ENCODE measurements around the gene PRR23E. TPM values are rescaled to one million over a fixed set of nuclear protein-coding genes. Genes with fewer than 3 reads are reported as not detected.

PRR23E gene
- total RNA-seq, 1 experiment from 2014 or later, result not detected

DNA sequence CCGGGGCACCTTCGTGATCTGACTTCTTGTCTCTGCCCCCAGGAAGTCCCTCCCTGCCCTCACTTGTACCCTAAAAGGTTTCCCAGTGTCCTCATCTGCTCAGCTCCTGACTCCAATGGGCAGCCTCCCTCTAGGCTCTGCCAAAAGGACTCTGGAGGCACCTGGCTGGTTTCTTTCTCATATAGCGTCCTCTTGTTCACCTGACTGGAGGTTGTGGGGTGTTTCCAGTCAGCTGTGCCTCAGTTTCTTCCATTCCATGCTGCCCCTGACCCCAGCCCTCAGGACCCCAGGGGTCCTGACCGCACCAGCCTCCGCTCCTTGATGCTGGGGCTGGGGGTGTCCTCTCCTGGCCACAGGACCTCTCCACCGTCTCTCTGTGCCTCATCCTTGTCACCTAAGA is 2.5 kb downstream of the PRR23E start:
- no TSS peak for BruUV-seq (replicated peaks)
- peaks cover 10% of the 10 kb centered on the region; the same call in 1 of the 2 replicates for H3K9me3 ChIP-seq
- intact Hi-C loops (cut with micrococcal nuclease; ENCODE audit: unreplicated experiment), result no loop called here
- no peaks in the 10 kb centered on the region for H3K36me3 ChIP-seq (ENCODE audit: control insufficient read depth, insufficient read depth, low read length)
- H3K27ac Mint-ChIP-seq (ENCODE audit: unreplicated experiment), result no peak overlapping the region
- H3K27me3 ChIP-seq (replicated peaks; ENCODE audit: control insufficient read depth, insufficient read depth, low read length), result no peaks in the 10 kb centered on the region
- no peak for DNase-seq
- no peaks in the 10 kb centered on the region for H3K36me3 Mint-ChIP-seq (ENCODE audit: insufficient read depth, unreplicated experiment)
- H3K4me1 Mint-ChIP-seq (ENCODE audit: low read depth, unreplicated experiment), result no peaks in the 10 kb centered on the region
- H3K9me3 Mint-ChIP-seq (ENCODE audit: unreplicated experiment), result no peaks in the 10 kb centered on the region
- peaks cover 11% of the 10 kb centered on the region for H3K27me3 Mint-ChIP-seq (ENCODE audit: insufficient read depth, unreplicated experiment)
- ChIA-PET CTCF (no interaction called here), POLR2A (no interaction called here)
- no peak overlapping the region for H3K4me3 ChIP-seq (ENCODE audit: low read depth, low read length)
- TF ChIP-seq, protein P1, sequence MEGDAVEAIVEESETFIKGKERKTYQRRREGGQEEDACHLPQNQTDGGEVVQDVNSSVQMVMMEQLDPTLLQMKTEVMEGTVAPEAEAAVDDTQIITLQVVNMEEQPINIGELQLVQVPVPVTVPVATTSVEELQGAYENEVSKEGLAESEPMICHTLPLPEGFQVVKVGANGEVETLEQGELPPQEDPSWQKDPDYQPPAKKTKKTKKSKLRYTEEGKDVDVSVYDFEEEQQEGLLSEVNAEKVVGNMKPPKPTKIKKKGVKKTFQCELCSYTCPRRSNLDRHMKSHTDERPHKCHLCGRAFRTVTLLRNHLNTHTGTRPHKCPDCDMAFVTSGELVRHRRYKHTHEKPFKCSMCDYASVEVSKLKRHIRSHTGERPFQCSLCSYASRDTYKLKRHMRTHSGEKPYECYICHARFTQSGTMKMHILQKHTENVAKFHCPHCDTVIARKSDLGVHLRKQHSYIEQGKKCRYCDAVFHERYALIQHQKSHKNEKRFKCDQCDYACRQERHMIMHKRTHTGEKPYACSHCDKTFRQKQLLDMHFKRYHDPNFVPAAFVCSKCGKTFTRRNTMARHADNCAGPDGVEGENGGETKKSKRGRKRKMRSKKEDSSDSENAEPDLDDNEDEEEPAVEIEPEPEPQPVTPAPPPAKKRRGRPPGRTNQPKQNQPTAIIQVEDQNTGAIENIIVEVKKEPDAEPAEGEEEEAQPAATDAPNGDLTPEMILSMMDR (IDR thresholded peaks at IDR 0.05; ENCODE audit: insufficient read depth in 1 of 2, low read depth in 1 of 2, low read length in 1 of 2, severe bottlenecking in 1 of 2, unreplicated experiment in 1 of 2), result no peak
- H3K4me1 ChIP-seq, result no peaks in the 10 kb centered on the region
- no peak overlapping the region for H3K4me3 Mint-ChIP-seq (ENCODE audit: unreplicated experiment)

DNA sequence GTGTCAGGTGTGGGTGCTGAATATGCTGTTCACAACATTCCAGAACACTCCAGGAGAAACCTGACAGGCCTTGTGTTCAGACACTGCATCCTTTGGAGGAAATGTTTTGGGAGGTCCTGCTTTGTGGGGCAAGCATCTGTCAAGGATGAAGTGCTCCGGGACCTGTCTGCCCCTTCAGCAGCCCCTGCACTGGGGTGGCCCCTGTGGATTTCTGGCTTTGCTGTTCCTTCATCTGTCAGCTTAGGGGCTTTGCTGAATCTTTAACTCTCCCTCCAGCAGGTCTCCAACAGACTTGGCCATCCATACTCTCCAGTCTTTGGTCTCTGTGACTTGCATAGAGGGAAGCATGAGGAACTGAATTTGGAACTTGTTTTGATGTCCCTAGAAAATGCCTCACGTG is 3.1 kb downstream of the PRR23E start:
- Mint-ChIP-seq H3K27me3 (ENCODE audit: insufficient read depth, unreplicated experiment) (peaks cover 11% of the 10 kb centered on the region), H3K4me3 (ENCODE audit: unreplicated experiment) (no peak overlapping the region), H3K9me3 (ENCODE audit: unreplicated experiment) (no peaks in the 10 kb centered on the region), H3K4me1 (ENCODE audit: low read depth, unreplicated experiment) (no peaks in the 10 kb centered on the region), H3K36me3 (ENCODE audit: insufficient read depth, unreplicated experiment) (no peaks in the 10 kb centered on the region), H3K27ac (ENCODE audit: unreplicated experiment) (no peak overlapping the region)
- DNase-seq, result no peak
- no peak overlapping the region for H3K4me3 ChIP-seq (ENCODE audit: low read depth, low read length)
- H3K36me3 ChIP-seq (ENCODE audit: control insufficient read depth, insufficient read depth, low read length), result no peaks in the 10 kb centered on the region
- no peaks in the 10 kb centered on the region for H3K27me3 ChIP-seq (replicated peaks; ENCODE audit: control insufficient read depth, insufficient read depth, low read length)
- TF ChIP-seq, protein P1 (IDR thresholded peaks at IDR 0.05; ENCODE audit: insufficient read depth in 1 of 2, low read depth in 1 of 2, low read length in 1 of 2, severe bottlenecking in 1 of 2, unreplicated experiment in 1 of 2), result no peak
- POLR2A ChIA-PET, result no interaction called here
- intact Hi-C loops (cut with micrococcal nuclease; ENCODE audit: unreplicated experiment), result no loop called here
- no TSS peak for BruUV-seq (replicated peaks)
- no peaks in the 10 kb centered on the region for H3K4me1 ChIP-seq
- H3K9me3 ChIP-seq, result peaks cover 5% of the 10 kb centered on the region; the same call in 1 of the 2 replicates
- CTCF ChIA-PET, result no interaction called here

DNA sequence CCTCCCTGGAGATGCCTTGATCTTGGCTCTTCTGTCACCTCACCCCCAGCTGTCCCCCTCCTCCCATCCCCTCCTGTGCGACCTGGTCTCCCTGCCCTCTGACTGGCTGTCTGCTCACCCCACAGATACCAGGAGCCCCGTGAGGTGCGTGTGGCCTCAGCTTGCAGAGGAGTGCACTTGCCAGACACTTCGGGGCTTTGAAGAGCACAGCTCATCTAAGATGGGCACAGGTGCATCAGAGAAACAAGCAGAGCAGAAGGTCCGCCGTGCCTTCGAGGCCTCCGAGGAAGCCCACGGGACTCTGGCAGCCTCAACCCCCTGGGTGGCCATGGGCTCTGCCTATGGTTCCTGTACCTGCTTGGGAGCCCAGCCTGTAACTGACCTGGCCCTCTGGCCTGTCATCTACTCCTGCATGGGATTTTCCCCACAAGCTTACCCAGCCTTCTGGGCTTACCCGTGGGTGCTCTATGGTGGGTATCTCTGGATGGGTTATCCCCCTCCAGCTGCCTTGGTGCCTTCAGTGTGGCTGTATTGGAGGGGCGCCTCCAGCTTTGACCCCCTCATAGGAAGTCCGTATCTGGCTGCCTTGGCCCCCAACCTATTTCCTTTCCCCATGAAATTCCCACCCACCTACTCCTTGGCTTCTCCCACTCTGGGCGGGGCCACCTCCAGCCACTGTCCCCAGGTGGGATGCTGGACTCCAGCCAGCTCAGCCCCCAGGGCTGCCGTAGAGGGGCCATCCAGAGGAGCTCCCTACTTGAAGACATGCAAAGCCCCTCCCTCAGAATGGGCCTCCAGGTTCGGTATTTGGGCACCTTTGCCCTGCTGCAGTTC is 3.8 kb downstream of the PRR23E start:
- no TSS peak for BruUV-seq (replicated peaks)
- CTCF ChIA-PET, result no interaction called here
- POLR2A ChIA-PET, result no interaction called here

More for the DNA sequence above, 3.8 kb downstream of the PRR23E start:
- Mint-ChIP-seq H3K4me3 (ENCODE audit: unreplicated experiment) (no peak overlapping the region), H3K27me3 (ENCODE audit: insufficient read depth, unreplicated experiment) (peaks cover 11% of the 10 kb centered on the region), H3K4me1 (ENCODE audit: low read depth, unreplicated experiment) (no peaks in the 10 kb centered on the region), H3K36me3 (ENCODE audit: insufficient read depth, unreplicated experiment) (no peaks in the 10 kb centered on the region), H3K27ac (ENCODE audit: unreplicated experiment) (no peak overlapping the region), H3K9me3 (ENCODE audit: unreplicated experiment) (no peaks in the 10 kb centered on the region)
- intact Hi-C loops (cut with micrococcal nuclease; ENCODE audit: unreplicated experiment), result no loop called here
- TF ChIP-seq, protein P1 (IDR thresholded peaks at IDR 0.05; ENCODE audit: insufficient read depth in 1 of 2, low read depth in 1 of 2, low read length in 1 of 2, severe bottlenecking in 1 of 2, unreplicated experiment in 1 of 2), result no peak
- Histone ChIP-seq H3K36me3 (ENCODE audit: control insufficient read depth, insufficient read depth, low read length) (no peaks in the 10 kb centered on the region), H3K9me3 (no peaks in the 10 kb centered on the region), H3K27me3 (replicated peaks; ENCODE audit: control insufficient read depth, insufficient read depth, low read length) (no peaks in the 10 kb centered on the region; the same call in 1 of the 2 replicates), H3K4me3 (ENCODE audit: low read depth, low read length) (no peak overlapping the region), H3K4me1 (no peaks in the 10 kb centered on the region)
- no peak for DNase-seq
